Fibroblast of skin of back (primary cell): Measurements from ENCODE around the gene IFI27. TPM values are rescaled to one million over a fixed set of nuclear protein-coding genes. Genes with fewer than 3 reads are reported as not detected.
"Not testable (repeated sequence)": the region's sequence is repeated elsewhere in the genome, so short reads cannot be mapped to it uniquely, and the experiment has no call there.

Experiments
- DNase-seq: peaks from one replicate; pipeline ENCODE4 v3.0.0-alpha.2; 2013
- polyA plus RNA-seq, 2 experiments: library from polyadenylated mRNA; unstranded; fragments of 120-200 nt; gene quantifications; one replicate each; pipeline ENCODE4 v1.2.1, GENCODE V29; 2013; ENCODE audit not compliant: insufficient read length in 2 of 2

Gene IFI27
- 3.3 TPM for polyA plus RNA-seq (2013, experiment 1 of 2; ENCODE audit: insufficient read length)
- 2.4 TPM for polyA plus RNA-seq (2013, experiment 2 of 2; ENCODE audit: insufficient read length)

- DNase-seq: peak; percentile 53
These were observed at the start of gene IFI27 for GRCh38 chr14:94110552-94111181. Gene IFI27 (plus strand): TSS chr14:94110736.

GRCh38 chr14:94062344-94062940 lies 48.1 kb upstream of the IFI27 start:
- peak; percentile 68 for DNase-seq

- no peak for DNase-seq
These were observed 44.4 kb upstream of the IFI27 start for GRCh38 chr14:94066089-94066676.

GRCh38 chr14:94072076-94072475 lies 38.5 kb upstream of the IFI27 start:
- not testable (repeated sequence) for DNase-seq

- no peak for DNase-seq
These were observed 36.0 kb upstream of the IFI27 start for GRCh38 chr14:94074534-94074933.

- no peak for DNase-seq
These were observed 35.5 kb upstream of the IFI27 start for GRCh38 chr14:94075008-94075407.

- no peak for DNase-seq
These were observed 33.3 kb upstream of the IFI27 start for GRCh38 chr14:94077111-94077821.

- no peak for DNase-seq
These were observed 32.7 kb upstream of the IFI27 start for GRCh38 chr14:94077823-94078222.

- peak; percentile 59 for DNase-seq
These were observed 30.5 kb upstream of the IFI27 start for GRCh38 chr14:94079891-94080620.

- peak; percentile 91 for DNase-seq
These were observed 29.7 kb upstream of the IFI27 start, which contains the start of the genes DDX24 and IFI27L1 for GRCh38 chr14:94080621-94081385. Gene DDX24 (minus strand): TSS chr14:94081202. CDS start chr14:94079742, 1,460 bp downstream. Gene IFI27L1 (plus strand): TSS chr14:94081310. CDS start chr14:94096938, 15,628 bp downstream.

GRCh38 chr14:94081386-94081820 lies 29.1 kb upstream of the IFI27 start:
- DNase-seq: no peak

GRCh38 chr14:94087891-94088290 lies 22.6 kb upstream of the IFI27 start:
- no peak for DNase-seq

- peak; percentile 43 for DNase-seq
These were observed 22.0 kb upstream of the IFI27 start for GRCh38 chr14:94088516-94088915.

- peak; percentile 50 for DNase-seq
These were observed 21.1 kb upstream of the IFI27 start for GRCh38 chr14:94089479-94089878.

GRCh38 chr14:94093418-94093817 lies 17.1 kb upstream of the IFI27 start:
- DNase-seq: no peak

- no peak for DNase-seq
These were observed 13.4 kb upstream of the IFI27 start for GRCh38 chr14:94097091-94097490.

GRCh38 chr14:94098326-94098992 lies 12.1 kb upstream of the IFI27 start:
- DNase-seq: peak; percentile 67

- DNase-seq: no peak
These were observed 11.5 kb upstream of the IFI27 start for GRCh38 chr14:94099006-94099405.

GRCh38 chr14:94100847-94101246 lies 9.7 kb upstream of the IFI27 start:
- peak; percentile 98 for DNase-seq

- DNase-seq: no peak
These were observed 8.8 kb upstream of the IFI27 start for GRCh38 chr14:94101748-94102147.
